ENCODE data around the gene LITAF.

DNA sequence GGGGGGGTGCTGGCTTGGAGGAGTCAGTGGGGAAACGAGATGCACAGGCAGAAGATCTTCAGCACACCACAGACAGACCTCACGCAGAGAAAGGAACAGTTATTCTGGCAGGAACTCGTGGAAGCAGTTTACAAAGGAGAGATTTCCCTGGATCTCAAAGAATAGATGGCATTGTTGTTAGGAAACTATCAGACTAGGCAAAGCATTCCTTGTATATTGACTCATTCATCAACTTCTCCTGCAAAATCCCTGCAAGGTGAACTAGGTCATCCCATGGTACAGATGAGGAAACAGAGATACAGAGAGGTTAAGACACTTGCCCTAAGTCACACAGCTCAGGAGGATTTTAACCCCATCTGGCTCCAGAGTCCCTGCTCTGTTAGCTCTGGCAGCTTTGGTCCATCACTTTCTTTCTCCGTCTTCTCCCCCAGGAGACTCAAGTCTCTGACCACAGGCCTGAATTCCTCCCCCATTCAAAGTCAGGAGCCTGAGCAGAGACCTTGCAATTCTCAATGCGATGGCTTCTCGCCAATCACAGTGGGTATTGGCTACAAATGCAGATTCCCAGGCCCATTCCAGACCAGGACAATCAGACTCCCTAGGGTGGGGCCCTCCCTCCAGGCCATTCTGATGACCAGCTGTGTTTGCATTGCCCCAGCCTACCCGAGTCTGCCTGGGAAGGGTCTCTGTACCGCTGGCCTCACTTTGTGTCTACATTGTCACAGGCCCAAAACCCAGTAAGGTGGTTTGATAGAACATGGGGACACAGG, 56.4 kb downstream of the LITAF start:
- TF ChIP-seq, protein P1, sequence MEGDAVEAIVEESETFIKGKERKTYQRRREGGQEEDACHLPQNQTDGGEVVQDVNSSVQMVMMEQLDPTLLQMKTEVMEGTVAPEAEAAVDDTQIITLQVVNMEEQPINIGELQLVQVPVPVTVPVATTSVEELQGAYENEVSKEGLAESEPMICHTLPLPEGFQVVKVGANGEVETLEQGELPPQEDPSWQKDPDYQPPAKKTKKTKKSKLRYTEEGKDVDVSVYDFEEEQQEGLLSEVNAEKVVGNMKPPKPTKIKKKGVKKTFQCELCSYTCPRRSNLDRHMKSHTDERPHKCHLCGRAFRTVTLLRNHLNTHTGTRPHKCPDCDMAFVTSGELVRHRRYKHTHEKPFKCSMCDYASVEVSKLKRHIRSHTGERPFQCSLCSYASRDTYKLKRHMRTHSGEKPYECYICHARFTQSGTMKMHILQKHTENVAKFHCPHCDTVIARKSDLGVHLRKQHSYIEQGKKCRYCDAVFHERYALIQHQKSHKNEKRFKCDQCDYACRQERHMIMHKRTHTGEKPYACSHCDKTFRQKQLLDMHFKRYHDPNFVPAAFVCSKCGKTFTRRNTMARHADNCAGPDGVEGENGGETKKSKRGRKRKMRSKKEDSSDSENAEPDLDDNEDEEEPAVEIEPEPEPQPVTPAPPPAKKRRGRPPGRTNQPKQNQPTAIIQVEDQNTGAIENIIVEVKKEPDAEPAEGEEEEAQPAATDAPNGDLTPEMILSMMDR (IDR thresholded peaks at IDR 0.05), result no peak
- no peak for TF ChIP-seq POLR2A (IDR thresholded peaks at IDR 0.05)

Data from testis (tissue), 2 donors.